Measurements from ENCODE around the gene TCHHL1.

DNA sequence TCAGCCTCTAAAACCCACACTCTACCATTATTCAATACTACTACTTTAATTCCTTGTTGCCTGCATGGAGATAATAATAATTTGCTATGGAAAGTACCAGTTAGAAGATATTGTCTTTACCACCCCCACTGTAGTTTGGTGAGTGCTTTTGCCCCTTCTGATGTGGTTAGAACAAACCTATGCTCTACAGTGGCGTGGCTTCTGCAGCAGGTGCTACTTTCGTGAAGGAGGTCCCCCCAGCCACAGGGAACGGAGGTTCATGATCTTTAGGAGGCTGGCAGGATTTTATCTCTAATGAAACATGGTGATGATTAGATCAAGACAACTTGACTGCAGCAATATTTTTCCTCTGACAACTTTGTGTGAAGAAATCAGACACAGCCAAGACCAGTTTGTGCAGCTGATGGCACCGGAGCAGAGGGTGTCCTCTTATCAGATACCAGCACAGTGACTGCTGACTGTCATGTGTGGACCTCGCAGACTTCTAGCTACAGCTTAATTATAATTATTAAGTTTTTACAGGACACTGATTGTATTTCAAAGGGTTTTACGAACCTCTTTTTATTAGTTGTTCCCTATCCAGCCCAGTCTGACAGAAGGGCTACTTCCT lies 37.1 kb upstream of the TCHHL1 start:
- TF ChIP-seq, protein P1, sequence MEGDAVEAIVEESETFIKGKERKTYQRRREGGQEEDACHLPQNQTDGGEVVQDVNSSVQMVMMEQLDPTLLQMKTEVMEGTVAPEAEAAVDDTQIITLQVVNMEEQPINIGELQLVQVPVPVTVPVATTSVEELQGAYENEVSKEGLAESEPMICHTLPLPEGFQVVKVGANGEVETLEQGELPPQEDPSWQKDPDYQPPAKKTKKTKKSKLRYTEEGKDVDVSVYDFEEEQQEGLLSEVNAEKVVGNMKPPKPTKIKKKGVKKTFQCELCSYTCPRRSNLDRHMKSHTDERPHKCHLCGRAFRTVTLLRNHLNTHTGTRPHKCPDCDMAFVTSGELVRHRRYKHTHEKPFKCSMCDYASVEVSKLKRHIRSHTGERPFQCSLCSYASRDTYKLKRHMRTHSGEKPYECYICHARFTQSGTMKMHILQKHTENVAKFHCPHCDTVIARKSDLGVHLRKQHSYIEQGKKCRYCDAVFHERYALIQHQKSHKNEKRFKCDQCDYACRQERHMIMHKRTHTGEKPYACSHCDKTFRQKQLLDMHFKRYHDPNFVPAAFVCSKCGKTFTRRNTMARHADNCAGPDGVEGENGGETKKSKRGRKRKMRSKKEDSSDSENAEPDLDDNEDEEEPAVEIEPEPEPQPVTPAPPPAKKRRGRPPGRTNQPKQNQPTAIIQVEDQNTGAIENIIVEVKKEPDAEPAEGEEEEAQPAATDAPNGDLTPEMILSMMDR (IDR thresholded peaks at IDR 0.05), result no peak
- no peak for TF ChIP-seq IRF2 (CRISPR knock-in tag; IDR thresholded peaks at IDR 0.05; ENCODE audit: borderline replicate concordance, low read depth)
- no peak for TF ChIP-seq ZNF121 (CRISPR knock-in tag; IDR thresholded peaks at IDR 0.05)
- TF ChIP-seq NFATC4 (CRISPR knock-in tag; IDR thresholded peaks at IDR 0.05), result no peak
- no peak for TF ChIP-seq ATF2 (CRISPR knock-in tag; IDR thresholded peaks at IDR 0.05; ENCODE audit: borderline replicate concordance, low read depth)
- no peak for TF ChIP-seq PRDM15 (CRISPR knock-in tag; IDR thresholded peaks at IDR 0.05)
- TF ChIP-seq CREB1 (CRISPR knock-in tag; IDR thresholded peaks at IDR 0.05), result no peak
- no peak for TF ChIP-seq NR1H2 (CRISPR knock-in tag; IDR thresholded peaks at IDR 0.05)
- no peak for TF ChIP-seq NFE2L1 (CRISPR knock-in tag; IDR thresholded peaks at IDR 0.05)
- no peak for TF ChIP-seq CBFB (CRISPR knock-in tag; IDR thresholded peaks at IDR 0.05; ENCODE audit: low read depth)
- no peak for TF ChIP-seq SP1 (CRISPR knock-in tag; conservative IDR thresholded peaks at IDR 0.05)
- no peak for TF ChIP-seq STAT6 (CRISPR knock-in tag; conservative IDR thresholded peaks at IDR 0.05; ENCODE audit: low read depth)

Data from WTC11 (cell line).